ENCODE results near the gene VPS25. TPM values are rescaled to one million over a fixed set of nuclear protein-coding genes. Genes with fewer than 3 reads are reported as not detected.

The VPS25 gene
- total RNA-seq, 4 donors from 2014 or later, result 78.6 to 93.6 (median 83.0) TPM

DNA sequence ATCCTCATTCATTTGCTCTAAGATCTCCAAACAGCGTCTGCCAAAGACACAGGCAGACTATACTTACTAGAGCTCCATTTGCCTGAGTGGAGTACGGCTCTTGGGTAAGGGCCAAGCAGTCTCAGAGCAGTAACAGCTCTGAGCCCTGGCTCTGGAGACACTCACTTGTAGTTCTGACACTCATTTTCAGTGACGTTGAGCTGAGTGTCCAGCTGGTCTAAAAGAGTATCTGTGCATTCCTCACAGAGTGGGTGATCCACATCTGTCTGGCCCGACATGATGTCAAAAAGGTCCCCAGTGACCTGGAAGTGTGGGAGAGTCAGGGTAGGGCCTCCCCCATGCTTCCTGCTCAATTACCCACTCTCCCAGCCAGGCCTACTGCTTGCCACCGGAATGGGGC is 45.1 kb downstream of the VPS25 start:
- no peak overlapping the region for H3K27ac ChIP-seq
- H3K27me3 ChIP-seq, result no peaks in the 10 kb centered on the region
- no peak for DNase-seq
- intact Hi-C loops (cut with DNase I), result loop anchor here (10.0 kb wide), 1 partner anchor 104 kb away; no protein-coding TSS in a partner anchor
- TF ChIP-seq, protein P1, sequence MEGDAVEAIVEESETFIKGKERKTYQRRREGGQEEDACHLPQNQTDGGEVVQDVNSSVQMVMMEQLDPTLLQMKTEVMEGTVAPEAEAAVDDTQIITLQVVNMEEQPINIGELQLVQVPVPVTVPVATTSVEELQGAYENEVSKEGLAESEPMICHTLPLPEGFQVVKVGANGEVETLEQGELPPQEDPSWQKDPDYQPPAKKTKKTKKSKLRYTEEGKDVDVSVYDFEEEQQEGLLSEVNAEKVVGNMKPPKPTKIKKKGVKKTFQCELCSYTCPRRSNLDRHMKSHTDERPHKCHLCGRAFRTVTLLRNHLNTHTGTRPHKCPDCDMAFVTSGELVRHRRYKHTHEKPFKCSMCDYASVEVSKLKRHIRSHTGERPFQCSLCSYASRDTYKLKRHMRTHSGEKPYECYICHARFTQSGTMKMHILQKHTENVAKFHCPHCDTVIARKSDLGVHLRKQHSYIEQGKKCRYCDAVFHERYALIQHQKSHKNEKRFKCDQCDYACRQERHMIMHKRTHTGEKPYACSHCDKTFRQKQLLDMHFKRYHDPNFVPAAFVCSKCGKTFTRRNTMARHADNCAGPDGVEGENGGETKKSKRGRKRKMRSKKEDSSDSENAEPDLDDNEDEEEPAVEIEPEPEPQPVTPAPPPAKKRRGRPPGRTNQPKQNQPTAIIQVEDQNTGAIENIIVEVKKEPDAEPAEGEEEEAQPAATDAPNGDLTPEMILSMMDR (IDR thresholded peaks at IDR 0.05), result no peak
- no peak for TF ChIP-seq POLR2A (IDR thresholded peaks at IDR 0.05)
- peaks cover 18 to 94% (median 38%) of the 10 kb centered on the region in 3 donors for H3K36me3 ChIP-seq
- H3K4me3 ChIP-seq, result no peak overlapping the region
- H3K9me3 ChIP-seq, result no peaks in the 10 kb centered on the region
- H3K4me1 ChIP-seq, result peaks cover 8 to 16% (median 11%) of the 10 kb centered on the region in 3 donors
- 85 to 89% methylated on average over 3 to 4 of the region's 5 CpGs for WGBS, 2 donors

DNA sequence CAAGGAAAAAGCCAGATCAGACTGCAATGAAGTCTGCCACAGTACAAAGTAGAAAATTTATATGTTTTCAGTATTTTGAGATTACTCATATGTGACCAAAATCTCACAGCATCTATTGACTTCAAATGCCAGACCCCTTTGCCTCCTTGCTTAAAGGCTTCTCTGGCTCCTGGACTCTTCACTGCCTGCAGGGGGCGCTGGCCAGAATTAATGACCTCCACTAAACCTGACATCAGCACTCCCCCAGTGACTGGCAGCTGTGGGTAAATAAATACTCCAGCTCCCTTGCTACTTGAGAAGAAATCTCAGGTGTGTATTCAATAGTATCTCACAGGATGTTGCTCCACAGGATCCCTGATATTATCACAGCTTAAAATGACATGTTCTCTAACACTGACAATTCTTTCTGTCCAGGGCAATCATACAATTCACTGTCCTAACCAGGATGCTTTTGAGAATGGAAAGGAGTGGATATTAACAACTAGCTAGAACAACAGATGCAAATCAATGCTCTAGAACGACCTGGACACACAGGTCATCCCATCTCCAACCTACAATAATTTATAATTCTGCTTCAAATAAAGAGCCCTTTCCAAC is 46.8 kb downstream of the VPS25 start:
- no peak for DNase-seq
- Histone ChIP-seq H3K27ac (no peak overlapping the region), H3K4me1 (peaks cover 16 to 26% (median 19%) of the 10 kb centered on the region in 3 donors), H3K9me3 (no peaks in the 10 kb centered on the region), H3K4me3 (no peak overlapping the region), H3K27me3 (no peaks in the 10 kb centered on the region), H3K36me3 (peaks cover 12 to 78% (median 35%) of the 10 kb centered on the region in 3 donors)
- TF ChIP-seq POLR2A (IDR thresholded peaks at IDR 0.05), result no peak
- TF ChIP-seq, protein P1 (IDR thresholded peaks at IDR 0.05), result peak; percentile 32 to 59 (median 45)
- WGBS, 2 donors, result 23 to 33% methylated on average over 2 of the region's 2 CpGs
- intact Hi-C loops (cut with DNase I), result loop anchor here (10.0 kb wide), 1 partner anchor 105 kb away; no protein-coding TSS in a partner anchor

GRCh38 chr17:42821176-42821575 is 47.9 kb downstream of the VPS25 start:
- DNase-seq, result no peak
- WGBS, 2 donors, result 83 to 84% methylated on average over 7 of the region's 7 CpGs
- no peak for TF ChIP-seq POLR2A (IDR thresholded peaks at IDR 0.05)
- Histone ChIP-seq H3K4me3 (no peak overlapping the region), H3K4me1 (peaks cover 16 to 26% (median 19%) of the 10 kb centered on the region in 3 donors), H3K27ac (no peak overlapping the region), H3K36me3 (peaks cover 10 to 66% (median 35%) of the 10 kb centered on the region in 3 donors), H3K27me3 (no peaks in the 10 kb centered on the region), H3K9me3 (no peaks in the 10 kb centered on the region)
- intact Hi-C loops (cut with DNase I), result no loop called here

GRCh38 chr17:42827472-42827871 is 54.2 kb downstream of the VPS25 start:
- intact Hi-C loops (cut with DNase I), result no loop called here
- TF ChIP-seq, protein P1 (IDR thresholded peaks at IDR 0.05), result no peak
- TF ChIP-seq POLR2A (IDR thresholded peaks at IDR 0.05), result no peak
- no peak overlapping the region for H3K27ac ChIP-seq
- DNase-seq, result no peak
- H3K4me3 ChIP-seq, result no peak overlapping the region
- H3K4me1 ChIP-seq, result peaks cover 16 to 24% (median 20%) of the 10 kb centered on the region in 3 donors
- peaks cover 0 to 3% (median 0%) of the 10 kb centered on the region in 3 donors for H3K36me3 ChIP-seq
- H3K27me3 ChIP-seq, result no peaks in the 10 kb centered on the region
- WGBS, 2 donors, result 90% methylated on average over 1 of the region's 1 CpG
- H3K9me3 ChIP-seq, result no peaks in the 10 kb centered on the region

Small RNA genes lying within 50 kb of the gene (small RNA-seq; reads per million reads assigned to genes)
- gene HMGN2P15, result 0 reads per million in 4 donors
- 0 reads per million in 4 donors for gene MIR6781

Other genes with a start within 250 kb of the VPS25 start
- gene NAGLU, start 237.2 kb upstream of the VPS25 start, total RNA-seq, result 10 to 100 TPM; 19.2 to 39.0 (median 26.5) TPM
- gene HSD17B1, start 220.5 kb upstream of the VPS25 start, total RNA-seq, result 10 to 100 TPM in 1 of 4 donors, 1 to 10 TPM in 3; 3.0 to 11.8 (median 6.6) TPM
- gene COASY, start 211.3 kb upstream of the VPS25 start, total RNA-seq, result 10 to 100 TPM; 34.1 to 52.2 (median 46.5) TPM
- gene MLX, start 206.3 kb upstream of the VPS25 start, total RNA-seq, result 10 to 100 TPM; 34.0 to 47.9 (median 39.9) TPM
- 1 to 10 TPM in 3 of 4 donors, under 1 TPM in 1; 0.61 to 4.8 (median 2.8) TPM for gene PSMC3IP, start 195.7 kb upstream of the VPS25 start, total RNA-seq
- gene RETREG3, start 164.1 kb upstream of the VPS25 start, total RNA-seq, result 10 to 100 TPM; 35.7 to 59.6 (median 53.0) TPM
- gene TUBG1, start 163.8 kb upstream of the VPS25 start, total RNA-seq, result 10 to 100 TPM; 22.3 to 61.9 (median 46.5) TPM
- 10 to 100 TPM in 1 of 4 donors, 1 to 10 TPM in 3; 7.1 to 14.5 (median 8.8) TPM for gene TUBG2, start 114.2 kb upstream of the VPS25 start, total RNA-seq
- gene PLEKHH3, start 96.5 kb upstream of the VPS25 start, total RNA-seq, result 10 to 100 TPM; 41.0 to 55.8 (median 55.1) TPM
- under 1 TPM in 1 of 4 donors, not detected in 3; 0.76 TPM for gene CCR10, start 91.6 kb upstream of the VPS25 start, total RNA-seq
- under 1 TPM; 0.15 to 0.88 (median 0.43) TPM for gene CNTNAP1, start 90.9 kb upstream of the VPS25 start, total RNA-seq
- gene EZH1, start 28.4 kb upstream of the VPS25 start, total RNA-seq, result 10 to 100 TPM; 13.4 to 49.2 (median 22.0) TPM
- 10 to 100 TPM in 2 of 4 donors, 1 to 10 TPM in 1, not detected in 1; 4.7 to 23.3 (median 11.8) TPM for gene RAMP2, start 12.2 kb upstream of the VPS25 start, total RNA-seq
- 10 to 100 TPM in 1 of 4 donors, 1 to 10 TPM in 1, under 1 TPM in 2; 0.40 to 14.7 (median 3.9) TPM for gene WNK4, start 7.2 kb downstream of the VPS25 start, total RNA-seq
- 100 to 1,000 TPM in 1 of 4 donors, 10 to 100 TPM in 3; 76.4 to 101 (median 94.8) TPM for gene COA3, start 25.3 kb downstream of the VPS25 start, total RNA-seq
- gene CNTD1, start 25.4 kb downstream of the VPS25 start, total RNA-seq, result not detected
- gene BECN1, start 50.8 kb downstream of the VPS25 start, total RNA-seq, result 100 to 1,000 TPM in 1 of 4 donors, 10 to 100 TPM in 3; 81.5 to 100 (median 84.5) TPM
- gene PSME3, start 59.9 kb downstream of the VPS25 start, total RNA-seq, result 100 to 1,000 TPM in 1 of 4 donors, 10 to 100 TPM in 3; 91.0 to 121 (median 93.7) TPM
- gene AOC2, start 71.1 kb downstream of the VPS25 start, total RNA-seq, result 1 to 10 TPM in 2 of 4 donors, under 1 TPM in 2; 0.61 to 2.1 (median 1.2) TPM
- 10 to 100 TPM in 1 of 4 donors, 1 to 10 TPM in 3; 3.3 to 24.0 (median 6.6) TPM for gene AOC3, start 77.8 kb downstream of the VPS25 start, total RNA-seq
- gene G6PC1, start 127.3 kb downstream of the VPS25 start, total RNA-seq, result not detected
- 10 to 100 TPM; 14.2 to 25.9 (median 22.6) TPM for gene AARSD1, start 191.0 kb downstream of the VPS25 start, total RNA-seq
- 1 to 10 TPM in 1 of 4 donors, under 1 TPM in 1, not detected in 2; 0.27 to 1.1 TPM for gene PTGES3L, start 206.6 kb downstream of the VPS25 start, total RNA-seq
- gene RUNDC1, start 207.1 kb downstream of the VPS25 start, total RNA-seq, result 1 to 10 TPM; 7.4 to 9.8 (median 8.5) TPM
- 1,000 to 10,000 TPM in 3 of 4 donors, 100 to 1,000 TPM in 1; 775 to 1,810 (median 1,289) TPM for gene RPL27, start 225.0 kb downstream of the VPS25 start, total RNA-seq
- 10 to 100 TPM in 3 of 4 donors, 1 to 10 TPM in 1; 5.9 to 24.4 (median 13.6) TPM for gene IFI35, start 233.3 kb downstream of the VPS25 start, total RNA-seq
- 100 to 1,000 TPM in 3 of 4 donors, 10 to 100 TPM in 1; 50.5 to 154 (median 110) TPM for gene VAT1, start 248.9 kb downstream of the VPS25 start, total RNA-seq